Stomach (tissue), 9 donors: ENCODE measurements around the gene GPC5. TPM values are rescaled to one million over a fixed set of nuclear protein-coding genes. Genes with fewer than 3 reads are reported as not detected.

Experiments
- DNase-seq, 2 donors: peaks; one replicate each; pipeline versions ENCODE4 v3.0.0 to v3.0.0-alpha.2; 2013 to 2019
- H3K27ac ChIP-seq, 5 donors: fragments of 200-600 bp in 4 of 5; sonication (generic) in 4 of 5; one replicate each; pipeline ENCODE4 v1.5.1; 2013 to 2019; ENCODE audit warnings: mild to moderate bottlenecking in 1 of 5, moderate library complexity in 1 of 5
- H3K27me3 ChIP-seq, 3 donors: fragments of 200-600 bp; sonication (generic); one replicate each; pipeline ENCODE4 v1.5.1; 2017 to 2019; ENCODE audit warnings: mixed run types in 1 of 3
- H3K36me3 ChIP-seq, 4 donors: fragments of 200-600 bp; sonication (generic); 1 replicate in 3 of 4; 2 replicates in 1 of 4; pipeline ENCODE4 v1.5.1; 2016 to 2019
- H3K4me1 ChIP-seq, 4 donors: fragments of 200-600 bp; sonication (generic); one replicate each; pipeline ENCODE4 v1.5.1; 2016 to 2019
- H3K4me3 ChIP-seq, 4 donors: fragments of 200-600 bp; sonication (generic) in 3 of 4; one replicate each; pipeline ENCODE4 v1.5.1; 2016 to 2019; ENCODE audit warnings: mild to moderate bottlenecking in 1 of 4
- H3K9me3 ChIP-seq, 4 donors: fragments of 200-600 bp; sonication (generic); one replicate each; pipeline ENCODE4 v1.5.1; 2016 to 2019
- EP300 ChIP-seq: sonication (generic); formaldehyde crosslinking; IDR thresholded peaks from one replicate; pipeline ENCODE4 v1.6.1; 2017; ENCODE audit warnings: antibody characterized with exemption
- POLR2A ChIP-seq, 4 donors: fragments of 450-650 bp; IDR thresholded peaks; one replicate each; pipeline ENCODE4 v1.6.1; 2016; ENCODE audit warnings: antibody characterized with exemption in 4 of 4, control low read depth in 2 of 4, mild to moderate bottlenecking in 1 of 4, moderate library complexity in 1 of 4
- POLR2AphosphoS5 ChIP-seq, 3 donors: sonication (generic); formaldehyde crosslinking; IDR thresholded peaks; one replicate each; pipeline ENCODE4 v1.6.1; 2016; ENCODE audit warnings: antibody characterized with exemption in 3 of 3
- WGBS, 5 donors: extraction: QIAGEN DNeasy Blood & Tissue Kit in 3 of 5; methylation state at CpG; one replicate each; pipeline versions ENCODE4 v1.1.5 to v1.1.7; 2013 to 2018; 5-methylcytosine and 5-hydroxymethylcytosine counted together
- intact Hi-C: fragments of 100-400 bp; cut with DNase I; formaldehyde crosslinking; loops from one replicate; pipeline ENCODE4 v1.15.1; 2023; ENCODE audit warnings: low total_unique reads
- polyA plus RNA-seq, 3 donors: library from polyadenylated mRNA; stranded (reverse); fragments of 200-250 nt; gene quantifications; one replicate each; pipeline ENCODE4 v1.2.3, GENCODE V29; 2013
- total RNA-seq, 5 donors: library from RNA; depleted of rRNA; stranded (reverse); fragments of >200 nt; gene quantifications; one replicate each; pipeline versions ENCODE4 v1.1.0 to v1.2.3, GENCODE V29; 2014 to 2016
- TF ChIP-seq, protein P1 (sequence below), 7 experiments: fragments of 450-650 bp in 4 of 7; fragments of 200-600 bp in 3 of 7; sonication (generic) in 3 of 7; IDR thresholded peaks; one replicate each; pipeline ENCODE4 v1.5.1; 2016 to 2019; ENCODE audit warnings: antibody characterized with exemption in 7 of 7, control low read depth in 2 of 7, mild to moderate bottlenecking in 1 of 7
- donor health status: healthy with polysubstance abuse.
- donor health status: Bipolar disorder and iron deficiency.
- donor health status: healthy.

GPC5 gene
- total and polyA plus RNA-seq, 8 donors: 0.87 to 2.8 TPM; not detected in 6

DNA sequence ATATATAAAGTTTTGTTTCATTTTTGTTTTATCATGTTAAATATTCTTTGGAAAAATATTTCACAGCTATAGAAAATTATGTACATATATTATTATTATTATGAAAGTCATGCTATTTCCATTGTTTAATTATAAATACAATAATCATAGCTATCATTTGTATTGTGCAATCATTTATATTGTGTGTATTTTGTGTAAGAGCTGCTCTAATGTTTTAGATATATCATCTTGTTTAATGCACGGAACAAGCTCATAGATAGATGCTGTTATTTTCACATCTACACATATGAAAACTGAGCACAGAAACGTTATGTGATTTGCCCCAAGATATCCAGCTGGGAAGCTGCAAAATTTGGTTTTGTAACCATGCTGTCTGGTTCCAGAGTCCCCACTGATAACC is 111.6 kb downstream of the GPC5 start:
- WGBS, 5 donors: 55 to 67% (median 61%) methylated on average over 2 of the region's 2 CpGs
- H3K9me3 ChIP-seq: no peaks in the 10 kb centered on the region
- TF ChIP-seq EP300 (no peak), POLR2A (IDR thresholded peaks at IDR 0.05) (no peak), POLR2AphosphoS5 (IDR thresholded peaks at IDR 0.05) (no peak)
- TF ChIP-seq, protein P1, sequence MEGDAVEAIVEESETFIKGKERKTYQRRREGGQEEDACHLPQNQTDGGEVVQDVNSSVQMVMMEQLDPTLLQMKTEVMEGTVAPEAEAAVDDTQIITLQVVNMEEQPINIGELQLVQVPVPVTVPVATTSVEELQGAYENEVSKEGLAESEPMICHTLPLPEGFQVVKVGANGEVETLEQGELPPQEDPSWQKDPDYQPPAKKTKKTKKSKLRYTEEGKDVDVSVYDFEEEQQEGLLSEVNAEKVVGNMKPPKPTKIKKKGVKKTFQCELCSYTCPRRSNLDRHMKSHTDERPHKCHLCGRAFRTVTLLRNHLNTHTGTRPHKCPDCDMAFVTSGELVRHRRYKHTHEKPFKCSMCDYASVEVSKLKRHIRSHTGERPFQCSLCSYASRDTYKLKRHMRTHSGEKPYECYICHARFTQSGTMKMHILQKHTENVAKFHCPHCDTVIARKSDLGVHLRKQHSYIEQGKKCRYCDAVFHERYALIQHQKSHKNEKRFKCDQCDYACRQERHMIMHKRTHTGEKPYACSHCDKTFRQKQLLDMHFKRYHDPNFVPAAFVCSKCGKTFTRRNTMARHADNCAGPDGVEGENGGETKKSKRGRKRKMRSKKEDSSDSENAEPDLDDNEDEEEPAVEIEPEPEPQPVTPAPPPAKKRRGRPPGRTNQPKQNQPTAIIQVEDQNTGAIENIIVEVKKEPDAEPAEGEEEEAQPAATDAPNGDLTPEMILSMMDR (IDR thresholded peaks at IDR 0.05): no peak
- H3K4me1 ChIP-seq: no peaks in the 10 kb centered on the region
- intact Hi-C loops: no loop called here
- no peak for DNase-seq
- H3K4me3 ChIP-seq: no peak overlapping the region
- H3K27me3 ChIP-seq: no peaks in the 10 kb centered on the region
- no peak overlapping the region for H3K27ac ChIP-seq
- no peaks in the 10 kb centered on the region for H3K36me3 ChIP-seq

DNA sequence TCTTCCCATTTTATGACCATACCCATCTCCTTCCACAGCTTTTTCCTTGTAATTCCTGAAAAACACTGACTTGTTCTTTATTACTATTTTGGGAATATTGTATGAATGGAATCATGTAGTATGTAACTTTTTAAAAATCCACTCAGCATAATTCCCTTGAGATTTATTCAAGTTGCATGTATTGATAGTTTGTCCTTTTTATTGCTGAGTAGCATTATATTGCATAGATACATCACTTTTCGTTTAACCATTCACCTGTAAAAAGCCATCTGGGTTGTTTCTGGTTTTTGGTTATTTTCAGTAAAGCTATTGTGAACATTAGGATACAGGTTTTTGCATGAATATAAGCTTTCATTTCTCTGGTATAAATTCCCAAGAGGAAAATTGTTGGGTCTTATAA is 115.4 kb downstream of the GPC5 start:
- DNase-seq: no peak
- intact Hi-C loops: no loop called here
- H3K4me3 ChIP-seq: no peak overlapping the region
- no peak overlapping the region for H3K27ac ChIP-seq
- 58 to 71% (median 64%) methylated on average over 1 of the region's 1 CpG for WGBS, 5 donors
- no peaks in the 10 kb centered on the region for H3K4me1 ChIP-seq
- TF ChIP-seq, protein P1 (IDR thresholded peaks at IDR 0.05): no peak
- no peaks in the 10 kb centered on the region for H3K36me3 ChIP-seq
- peaks cover 0 to 8% (median 0%) of the 10 kb centered on the region in 4 donors for H3K9me3 ChIP-seq
- no peaks in the 10 kb centered on the region for H3K27me3 ChIP-seq

DNA sequence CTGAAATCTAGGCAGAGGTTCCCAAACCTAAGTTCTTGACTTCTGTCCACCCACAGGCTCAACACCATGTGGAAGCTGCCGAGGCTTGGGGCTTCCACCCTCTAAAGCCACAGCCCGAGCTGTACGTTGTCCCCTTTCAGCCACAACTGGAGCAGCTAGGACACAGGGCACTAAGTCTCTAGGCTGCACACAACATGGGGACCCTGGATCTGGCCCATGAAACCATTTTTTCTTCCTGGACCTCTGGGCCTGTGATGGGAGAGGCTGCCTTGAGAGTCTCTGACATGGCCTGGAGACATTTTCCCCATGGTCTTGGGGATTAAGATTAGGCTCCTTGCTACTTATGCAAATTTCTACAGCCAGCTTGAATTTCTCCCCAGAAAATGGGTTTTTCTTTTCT is 118.4 kb downstream of the GPC5 start:
- whole genome bisulfite sequencing, 5 donors: 81 to 100% (median 88%) methylated on average over 3 of the region's 3 CpGs
- H3K4me3 ChIP-seq: no peak overlapping the region
- no peaks in the 10 kb centered on the region for H3K4me1 ChIP-seq
- no peaks in the 10 kb centered on the region for H3K36me3 ChIP-seq
- no peak for DNase-seq
- H3K9me3 ChIP-seq: peaks cover 0 to 8% (median 0%) of the 10 kb centered on the region in 4 donors
- H3K27me3 ChIP-seq: no peaks in the 10 kb centered on the region
- intact Hi-C loops: no loop called here
- TF ChIP-seq POLR2A (IDR thresholded peaks at IDR 0.05): no peak
- no peak for TF ChIP-seq EP300
- TF ChIP-seq, protein P1 (IDR thresholded peaks at IDR 0.05): no peak
- no peak for TF ChIP-seq POLR2AphosphoS5 (IDR thresholded peaks at IDR 0.05)
- no peak overlapping the region for H3K27ac ChIP-seq

DNA sequence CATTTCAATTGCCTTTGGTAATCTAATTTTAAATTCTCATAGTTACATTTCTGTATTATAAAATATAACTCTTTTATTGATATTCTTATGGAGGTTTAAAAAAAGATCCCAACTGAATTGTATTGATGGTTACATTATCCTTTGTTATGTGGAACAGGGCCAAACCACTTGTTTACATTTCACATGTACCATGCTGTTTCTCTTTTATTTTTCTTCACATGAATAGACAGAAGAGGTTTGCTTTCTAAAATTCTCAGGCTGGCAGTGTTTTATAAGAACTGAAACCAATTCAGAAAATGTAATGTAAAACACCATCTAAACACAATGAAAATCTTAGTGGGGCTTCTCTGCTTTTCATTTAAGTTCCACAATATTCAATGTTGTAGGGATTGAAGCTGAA is 122.5 kb downstream of the GPC5 start:
- no peak overlapping the region for H3K27ac ChIP-seq
- TF ChIP-seq EP300: no peak
- TF ChIP-seq, protein P1 (IDR thresholded peaks at IDR 0.05): no peak
- no peak for TF ChIP-seq POLR2A (IDR thresholded peaks at IDR 0.05)
- TF ChIP-seq POLR2AphosphoS5 (IDR thresholded peaks at IDR 0.05): no peak
- no peak for DNase-seq
- H3K27me3 ChIP-seq: no peaks in the 10 kb centered on the region
- H3K4me1 ChIP-seq: no peaks in the 10 kb centered on the region
- H3K9me3 ChIP-seq: peaks cover 0 to 8% (median 0%) of the 10 kb centered on the region in 4 donors
- no peak overlapping the region for H3K4me3 ChIP-seq
- intact Hi-C loops: no loop called here
- no peaks in the 10 kb centered on the region for H3K36me3 ChIP-seq
